H1 (cell line): ENCODE data around the gene EPHA4.
"Not testable (repeated sequence)": the region's sequence is repeated elsewhere in the genome, so short reads cannot be mapped to it uniquely, and the experiment has no call there.

Experiments
- CHD2 ChIP-seq: IDR thresholded peaks from 2 replicates; pipeline ENCODE4 v1.6.1; 2012; ENCODE audit warnings: low read length, improper control_type of control experiment
- JUN ChIP-seq: IDR thresholded peaks from 2 replicates; pipeline ENCODE4 v1.6.1; 2011; ENCODE audit warnings: low read depth, mild to moderate bottlenecking, improper control_type of control experiment, low read length
- KDM4A ChIP-seq: IDR thresholded peaks from one replicate; pipeline ENCODE4 v1.7.1; 2012; ENCODE audit warnings: low read depth, mild to moderate bottlenecking, moderate library complexity, low read length, inconsistent platforms; ENCODE audit not compliant: severe bottlenecking
- POLR2A ChIP-seq, 2 experiments: IDR thresholded peaks; 1 replicate in 1 of 2; 2 replicates in 1 of 2; pipeline ENCODE4 v1.6.1; 2011; ENCODE audit warnings: low read depth in 2 of 2, low read length in 2 of 2, mild to moderate bottlenecking in 2 of 2; ENCODE audit errors: control extremely low read depth in 1 of 2
- POLR2AphosphoS5 ChIP-seq: IDR thresholded peaks from 2 replicates; pipeline ENCODE4 v1.6.1; 2011; ENCODE audit warnings: low read depth, low read length
- SIN3A ChIP-seq, 2 experiments: IDR thresholded peaks in 1 of 2; conservative IDR thresholded peaks in 1 of 2; 2 replicates each; pipeline ENCODE4 v1.6.1; 2011 to 2012; ENCODE audit warnings: low read length in 2 of 2, improper control_type of control experiment in 1 of 2, low read depth in 1 of 2, mild to moderate bottlenecking in 1 of 2
- SP1 ChIP-seq: IDR thresholded peaks from 2 replicates; pipeline ENCODE4 v1.6.1; 2011; ENCODE audit warnings: low read depth, low read length
- TAF1 ChIP-seq: IDR thresholded peaks from 2 replicates; pipeline ENCODE4 v1.6.1; 2011; ENCODE audit warnings: mild to moderate bottlenecking, low read depth, low read length
- TF ChIP-seq, protein P1 (sequence below): IDR thresholded peaks from 2 replicates; pipeline ENCODE4 v1.6.1; 2012; ENCODE audit warnings: low read length, inconsistent platforms
- TF ChIP-seq, protein P2 (sequence below): IDR thresholded peaks from 2 replicates; pipeline ENCODE4 v1.6.1; 2011; ENCODE audit warnings: low read length, improper control_type of control experiment
- TF ChIP-seq, protein P3 (sequence below), 3 experiments: IDR thresholded peaks; 1 replicate in 2 of 3; 2 replicates in 1 of 3; pipeline versions ENCODE4 v1.5.1 to v1.6.1; 2011; ENCODE audit warnings: low read length in 3 of 3, mild to moderate bottlenecking in 3 of 3, inconsistent platforms in 2 of 3, low read depth in 1 of 3, moderate library complexity in 1 of 3; ENCODE audit not compliant: insufficient read depth in 1 of 3; ENCODE audit errors: control extremely low read depth in 1 of 3

DNA sequence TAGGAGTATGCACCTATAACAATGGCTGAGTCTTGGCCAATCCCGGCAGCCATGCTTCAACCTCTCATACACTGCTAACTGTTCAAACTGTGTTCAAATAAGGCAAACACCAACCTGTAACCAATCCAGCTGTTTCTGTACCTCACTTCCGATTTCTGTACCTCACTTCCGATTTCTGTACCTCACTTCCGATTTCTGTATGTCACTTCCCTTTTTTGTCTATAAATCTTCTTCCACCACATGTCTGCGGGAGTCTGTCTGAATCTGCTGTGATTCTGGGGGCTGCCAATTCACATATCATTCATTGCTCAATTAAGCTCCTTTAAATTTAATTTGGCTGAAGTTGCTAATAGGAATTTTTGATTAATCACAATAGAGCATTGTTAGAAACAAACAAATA, 60.8 kb downstream of the EPHA4 start:
- TF ChIP-seq POLR2A (IDR thresholded peaks at IDR 0.05; ENCODE audit: control extremely low read depth in 1 of 2, low read depth in 2 of 2, low read length in 2 of 2); KDM4A; SIN3A (conservative IDR thresholded peaks at IDR 0.05 in 1 of 2, IDR thresholded peaks at IDR 0.05 in 1 of 2; ENCODE audit: low read depth in 1 of 2, low read length in 2 of 2); TAF1; CHD2; JUN; POLR2AphosphoS5; SP1: not testable (repeated sequence)
- TF ChIP-seq, protein P1, sequence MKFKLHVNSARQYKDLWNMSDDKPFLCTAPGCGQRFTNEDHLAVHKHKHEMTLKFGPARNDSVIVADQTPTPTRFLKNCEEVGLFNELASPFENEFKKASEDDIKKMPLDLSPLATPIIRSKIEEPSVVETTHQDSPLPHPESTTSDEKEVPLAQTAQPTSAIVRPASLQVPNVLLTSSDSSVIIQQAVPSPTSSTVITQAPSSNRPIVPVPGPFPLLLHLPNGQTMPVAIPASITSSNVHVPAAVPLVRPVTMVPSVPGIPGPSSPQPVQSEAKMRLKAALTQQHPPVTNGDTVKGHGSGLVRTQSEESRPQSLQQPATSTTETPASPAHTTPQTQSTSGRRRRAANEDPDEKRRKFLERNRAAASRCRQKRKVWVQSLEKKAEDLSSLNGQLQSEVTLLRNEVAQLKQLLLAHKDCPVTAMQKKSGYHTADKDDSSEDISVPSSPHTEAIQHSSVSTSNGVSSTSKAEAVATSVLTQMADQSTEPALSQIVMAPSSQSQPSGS: not testable (repeated sequence)
- TF ChIP-seq, protein P2, sequence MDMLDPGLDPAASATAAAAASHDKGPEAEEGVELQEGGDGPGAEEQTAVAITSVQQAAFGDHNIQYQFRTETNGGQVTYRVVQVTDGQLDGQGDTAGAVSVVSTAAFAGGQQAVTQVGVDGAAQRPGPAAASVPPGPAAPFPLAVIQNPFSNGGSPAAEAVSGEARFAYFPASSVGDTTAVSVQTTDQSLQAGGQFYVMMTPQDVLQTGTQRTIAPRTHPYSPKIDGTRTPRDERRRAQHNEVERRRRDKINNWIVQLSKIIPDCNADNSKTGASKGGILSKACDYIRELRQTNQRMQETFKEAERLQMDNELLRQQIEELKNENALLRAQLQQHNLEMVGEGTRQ: not testable (repeated sequence)
- TF ChIP-seq, protein P3, sequence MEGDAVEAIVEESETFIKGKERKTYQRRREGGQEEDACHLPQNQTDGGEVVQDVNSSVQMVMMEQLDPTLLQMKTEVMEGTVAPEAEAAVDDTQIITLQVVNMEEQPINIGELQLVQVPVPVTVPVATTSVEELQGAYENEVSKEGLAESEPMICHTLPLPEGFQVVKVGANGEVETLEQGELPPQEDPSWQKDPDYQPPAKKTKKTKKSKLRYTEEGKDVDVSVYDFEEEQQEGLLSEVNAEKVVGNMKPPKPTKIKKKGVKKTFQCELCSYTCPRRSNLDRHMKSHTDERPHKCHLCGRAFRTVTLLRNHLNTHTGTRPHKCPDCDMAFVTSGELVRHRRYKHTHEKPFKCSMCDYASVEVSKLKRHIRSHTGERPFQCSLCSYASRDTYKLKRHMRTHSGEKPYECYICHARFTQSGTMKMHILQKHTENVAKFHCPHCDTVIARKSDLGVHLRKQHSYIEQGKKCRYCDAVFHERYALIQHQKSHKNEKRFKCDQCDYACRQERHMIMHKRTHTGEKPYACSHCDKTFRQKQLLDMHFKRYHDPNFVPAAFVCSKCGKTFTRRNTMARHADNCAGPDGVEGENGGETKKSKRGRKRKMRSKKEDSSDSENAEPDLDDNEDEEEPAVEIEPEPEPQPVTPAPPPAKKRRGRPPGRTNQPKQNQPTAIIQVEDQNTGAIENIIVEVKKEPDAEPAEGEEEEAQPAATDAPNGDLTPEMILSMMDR (IDR thresholded peaks at IDR 0.05; ENCODE audit: control extremely low read depth in 1 of 3, insufficient read depth in 1 of 3, low read depth in 1 of 3, low read length in 3 of 3): not testable (repeated sequence)
